Stimulated activated CD4-positive, alpha-beta T cell treated with anti-CD3 and anti-CD28 coated beads, Interleukin-1b, Interleukin-23, amount 100 ng/mL, for 4 hours (primary cell): ENCODE data around the gene FAM240B.
A peak's percentile ranks its signal among the peaks of the same experiment; 100 is the strongest.

Source experiments
- DNase-seq, 2 donors: peaks; one replicate each; pipeline ENCODE4 v3.0.0-alpha.2; 2020; ENCODE audit warnings: low read depth in 2 of 2

The FAM240B gene

DNA sequence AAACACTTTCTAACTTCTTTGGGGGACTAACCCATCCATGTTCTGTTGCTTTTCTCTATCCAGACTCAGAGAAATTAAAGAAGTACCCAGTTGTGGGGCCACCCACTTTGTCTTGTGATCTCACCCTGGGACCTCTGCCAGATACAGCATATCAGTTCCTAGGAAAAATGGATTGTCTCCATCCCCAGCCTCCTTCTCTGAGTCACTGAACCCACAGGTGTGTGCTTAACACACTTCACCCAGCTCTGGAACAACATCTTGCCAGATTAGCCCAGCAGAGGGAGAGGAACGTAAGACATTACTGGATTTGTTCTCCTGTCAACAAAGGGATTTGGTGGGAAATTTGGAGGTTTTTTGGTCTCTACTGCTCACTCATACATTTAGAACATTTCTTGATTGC is 19.2 kb downstream of the FAM240B start:
- DNase-seq, result no peak

GRCh38 chr9:38699337-38699736 is 20.6 kb downstream of the FAM240B start:
- DNase-seq, result no peak

DNA sequence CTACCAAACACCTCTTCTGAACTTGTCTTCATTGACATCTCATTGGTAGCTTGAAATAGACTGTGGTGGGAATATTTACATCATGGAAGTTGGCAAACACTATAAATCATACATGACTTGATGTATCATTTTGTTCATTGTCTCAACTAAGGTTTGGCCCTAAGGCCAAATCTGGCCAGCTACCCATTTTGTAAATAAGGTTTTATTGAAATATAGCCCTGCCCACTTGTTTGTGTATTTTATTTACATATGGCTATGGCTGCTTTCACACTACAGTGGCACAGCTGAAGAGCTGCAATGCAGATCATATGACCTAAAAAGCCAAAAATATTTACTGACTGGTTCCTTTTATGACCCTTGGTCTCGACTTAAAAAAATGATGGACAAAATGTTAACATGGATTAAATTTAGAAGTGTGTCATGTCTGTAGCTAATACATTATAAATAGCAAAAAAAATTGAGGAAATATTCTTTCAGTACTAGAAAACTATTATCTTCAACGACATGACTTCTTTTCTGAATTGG is 22.1 kb downstream of the FAM240B start:
- no peak for DNase-seq

DNA sequence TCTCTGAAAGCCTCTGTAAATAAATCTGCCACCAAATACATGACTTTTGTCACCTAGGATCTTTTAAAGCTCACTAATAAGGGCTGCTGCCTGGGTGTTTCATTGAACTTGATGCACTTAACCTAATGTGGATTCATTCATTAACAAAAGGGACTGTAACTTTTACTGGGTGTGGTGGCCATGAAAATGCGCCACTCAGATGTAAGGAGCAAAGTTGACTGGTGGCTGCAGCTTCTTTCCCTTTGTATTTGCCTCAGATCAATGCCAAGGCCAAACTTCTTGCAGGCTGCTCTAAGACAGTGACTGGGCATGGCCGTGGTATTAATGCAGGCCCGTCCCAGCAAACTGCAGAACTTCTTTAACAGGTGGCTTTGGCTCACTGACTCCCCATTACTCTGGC is 22.9 kb downstream of the FAM240B start:
- DNase-seq, result no peak

- DNase-seq, result no peak
These were observed 25.3 kb downstream of the FAM240B start for GRCh38 chr9:38694676-38695075.

GRCh38 chr9:38692707-38693106 is 27.2 kb downstream of the FAM240B start:
- no peak for DNase-seq

GRCh38 chr9:38690574-38690973 is 29.4 kb downstream of the FAM240B start:
- DNase-seq, result no peak

DNA sequence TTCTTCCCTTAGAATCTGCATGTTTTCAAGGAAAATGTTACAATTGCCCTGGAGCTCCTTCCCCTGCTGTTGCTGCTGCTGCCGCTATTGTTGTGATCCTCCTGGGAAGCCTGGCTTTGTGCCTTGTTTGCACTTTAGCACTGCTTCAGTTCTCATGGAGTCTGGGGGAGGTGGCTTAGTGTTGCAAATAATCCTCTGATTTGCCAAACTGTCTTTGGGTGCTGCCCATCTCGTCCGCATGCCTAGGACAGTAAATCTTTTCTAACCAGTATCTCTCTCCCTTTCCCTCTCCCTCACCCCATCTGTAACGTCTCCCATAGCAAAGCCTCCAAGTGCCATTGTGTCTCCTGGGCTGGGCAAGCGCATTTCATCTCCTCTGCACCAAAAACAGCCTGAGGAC is 30.3 kb downstream of the FAM240B start:
- DNase-seq, result no peak

DNA sequence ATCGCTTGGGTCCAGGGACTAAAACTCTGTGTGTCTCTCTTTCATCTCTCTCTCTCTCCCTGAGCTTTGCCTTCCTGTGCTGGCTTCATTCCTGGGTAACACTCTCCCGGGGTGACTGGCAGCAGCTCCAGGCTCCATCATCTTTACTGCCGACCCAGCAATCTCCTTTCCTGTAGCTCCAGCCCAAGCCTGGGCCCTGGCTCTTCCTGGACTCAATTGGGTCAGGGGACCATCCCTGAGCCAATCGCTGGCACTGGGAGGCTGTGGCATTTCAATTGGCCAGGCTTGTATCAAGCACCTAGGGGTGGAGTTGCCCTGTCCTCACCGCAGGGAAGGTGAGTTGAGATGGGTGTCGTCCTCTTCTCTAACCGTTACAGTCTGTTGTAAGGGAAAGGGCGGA is 31.9 kb downstream of the FAM240B start:
- no peak for DNase-seq

DNA sequence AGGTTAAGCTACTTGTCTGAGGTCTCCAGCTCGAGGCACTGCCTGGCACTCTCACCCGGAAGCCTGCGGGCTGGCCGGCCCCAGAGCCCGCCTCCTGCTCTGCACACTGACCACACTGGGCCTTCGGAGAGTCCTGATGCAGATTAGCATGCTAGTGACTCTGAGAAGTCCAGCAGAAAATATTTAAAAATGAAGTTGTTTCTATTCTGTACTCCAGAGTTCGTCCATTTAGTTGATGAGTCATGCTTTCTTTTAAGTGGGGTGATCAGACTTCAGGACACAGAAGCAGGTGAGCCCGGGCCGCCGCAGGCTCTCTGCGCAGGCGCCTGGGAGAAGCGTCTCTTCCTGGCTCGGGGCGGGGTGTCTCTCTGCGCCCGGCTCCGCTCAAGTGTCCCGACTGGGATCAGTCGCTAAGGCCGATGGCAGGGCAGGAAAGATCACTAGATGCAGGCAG is 32.5 kb downstream of the FAM240B start:
- DNase-seq, result peak in 1 of 2 donors; percentile 29

GRCh38 chr9:38686933-38687332 is 33.0 kb downstream of the FAM240B start:
- no peak for DNase-seq

DNA sequence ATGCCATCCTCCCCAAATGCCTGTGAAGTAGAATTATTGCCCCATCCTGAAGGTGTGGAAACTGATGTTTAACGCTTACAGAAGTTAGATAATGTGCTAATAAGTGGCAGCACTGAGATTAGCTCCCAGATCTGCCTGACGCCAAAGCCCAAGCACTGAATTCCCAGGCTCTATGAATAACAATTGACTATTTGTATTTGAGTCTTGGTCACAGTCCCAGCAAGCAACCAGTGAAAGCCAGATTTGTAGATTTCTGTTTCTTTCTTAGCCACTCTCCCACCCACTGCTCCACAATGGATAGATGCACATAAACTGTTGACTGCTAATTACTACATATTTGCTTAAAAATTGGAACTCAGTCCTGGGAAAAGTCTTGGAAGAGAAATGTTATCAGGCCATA is 34.4 kb downstream of the FAM240B start:
- DNase-seq, result no peak

GRCh38 chr9:38683336-38683735 is 36.6 kb downstream of the FAM240B start:
- DNase-seq, result no peak

- DNase-seq, result no peak
These were observed 37.2 kb downstream of the FAM240B start for GRCh38 chr9:38682713-38683112.

DNA sequence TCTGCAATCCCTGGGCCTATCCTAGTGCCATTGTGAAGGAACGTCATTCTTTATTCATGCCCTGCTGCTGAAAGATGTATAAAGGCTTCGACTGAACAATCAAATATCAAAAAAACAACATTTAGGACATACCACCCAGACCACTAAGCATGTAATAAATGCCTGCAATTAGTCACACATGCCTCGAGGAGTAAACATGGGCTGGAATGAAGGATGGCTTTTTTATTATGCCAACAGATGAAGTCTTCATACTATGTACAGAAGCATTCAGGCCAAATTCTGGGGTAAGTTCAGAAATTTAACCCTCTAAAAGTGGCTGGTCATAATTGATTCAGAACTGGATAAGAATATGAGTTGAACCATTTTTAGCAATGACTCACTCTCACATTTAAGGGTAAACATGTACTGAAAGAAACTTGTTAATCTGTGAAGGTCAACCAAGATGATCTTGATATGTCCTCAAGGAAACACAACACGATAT is 38.1 kb downstream of the FAM240B start:
- DNase-seq, result no peak

DNA sequence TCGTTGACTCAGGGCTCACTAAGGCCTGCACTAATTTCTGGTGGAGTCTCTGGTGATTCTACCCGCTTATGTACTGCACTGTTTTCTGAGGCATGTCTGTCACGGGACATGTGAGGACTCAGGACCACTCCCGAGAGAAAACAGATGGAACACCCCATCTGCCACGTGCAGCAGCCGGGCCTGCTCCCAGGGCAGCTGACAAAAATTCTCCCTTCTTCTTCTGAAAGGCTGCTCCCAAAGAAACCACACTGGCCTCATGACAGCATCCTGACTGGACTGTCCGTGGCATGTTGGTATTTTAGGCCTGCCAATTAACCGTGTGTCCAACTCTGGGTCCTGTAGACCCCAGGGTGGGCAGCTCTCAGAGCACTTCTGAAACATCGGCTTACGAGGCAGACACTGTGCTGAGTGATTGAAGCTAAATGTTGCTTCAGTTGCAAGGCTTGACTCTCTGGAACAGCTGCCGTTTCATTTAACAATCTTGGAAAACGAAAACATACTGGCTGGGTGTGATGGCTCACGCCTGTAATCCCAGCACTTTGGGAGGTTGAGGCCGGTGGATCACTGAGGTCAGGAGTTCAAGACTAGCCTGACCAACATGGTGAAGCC is 39.0 kb downstream of the FAM240B start:
- no peak for DNase-seq

DNA sequence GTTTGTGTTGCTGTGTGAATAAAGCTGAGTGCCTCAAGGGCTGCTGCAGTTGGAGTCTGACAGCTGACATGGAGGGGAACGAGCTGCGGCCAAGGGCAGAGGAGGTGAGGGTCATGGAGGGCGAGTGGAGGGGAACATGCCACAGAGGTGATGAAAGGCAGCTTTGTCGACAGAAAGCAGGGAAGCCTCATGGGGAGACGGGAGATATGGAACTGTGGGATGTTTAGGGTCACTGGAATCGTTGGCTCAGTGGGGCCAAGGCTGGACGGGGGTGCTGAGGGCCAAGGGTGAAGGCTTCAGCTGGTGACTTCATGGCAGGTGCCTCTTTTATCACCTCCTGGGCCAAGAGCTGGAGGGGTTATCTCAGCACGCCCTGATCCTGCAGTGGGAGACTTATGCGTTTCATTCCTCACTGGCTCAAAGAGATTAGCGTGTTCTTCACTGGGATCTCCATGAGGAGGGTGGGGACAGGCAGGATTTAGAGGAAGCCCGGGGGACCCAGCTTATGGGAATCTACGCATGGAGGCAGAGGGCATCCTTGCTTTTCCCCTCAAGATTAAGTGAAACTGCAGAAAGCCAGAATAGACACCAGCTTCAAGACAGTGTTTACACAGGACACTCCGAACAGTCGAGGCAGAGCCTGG is 42.2 kb downstream of the FAM240B start:
- no peak for DNase-seq

DNA sequence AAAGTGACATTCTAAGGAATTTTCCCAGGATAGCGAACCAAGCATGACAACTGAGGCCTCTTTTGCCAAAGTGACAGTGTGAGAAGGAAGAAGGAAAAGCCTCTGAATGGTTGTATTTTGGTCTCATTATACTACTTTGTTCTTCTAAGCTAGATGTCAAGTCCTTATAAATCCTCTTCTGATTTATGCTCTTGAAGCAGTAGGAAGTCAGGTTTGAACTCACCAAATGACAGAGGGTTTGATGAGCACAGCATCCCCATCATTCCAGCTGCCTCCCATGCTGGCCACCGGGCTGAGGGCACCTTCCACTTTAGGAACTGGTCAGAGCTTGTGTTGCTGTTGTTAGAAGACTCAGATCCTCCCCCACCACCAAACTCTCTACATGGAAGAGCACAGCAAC is 44.1 kb downstream of the FAM240B start:
- DNase-seq, result no peak

- DNase-seq, result no peak
These were observed 44.7 kb downstream of the FAM240B start for GRCh38 chr9:38675211-38675610.

GRCh38 chr9:38673399-38674193 is 46.3 kb downstream of the FAM240B start:
- DNase-seq, result no peak

- no peak for DNase-seq
These were observed 48.2 kb downstream of the FAM240B start for GRCh38 chr9:38671748-38672147.

DNA sequence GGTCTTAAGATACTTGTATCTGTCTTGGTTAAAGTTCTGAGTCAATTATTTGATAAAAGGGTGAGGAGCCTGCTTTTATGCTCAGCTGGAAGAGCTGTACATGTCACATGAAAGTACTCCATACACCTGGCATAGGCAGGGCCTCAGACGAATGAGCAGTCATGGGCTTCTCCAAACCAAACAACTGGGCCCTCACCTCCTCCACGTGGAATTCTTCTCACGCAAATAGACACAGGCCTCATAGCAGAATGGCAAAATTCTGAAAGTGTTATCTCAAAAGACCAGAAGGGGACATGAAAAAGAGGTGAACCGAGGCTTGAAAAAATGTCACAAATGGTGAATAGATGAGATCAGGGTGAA is 48.6 kb downstream of the FAM240B start:
- no peak for DNase-seq
